OCI-LY1 (cell line): ENCODE results near the gene OSBPL3.

Experiments used
- CTCF ChIP-seq: fragments of 200-600 bp; sonication (generic), shearing (Covaris generic); IDR thresholded peaks from 2 replicates; pipeline ENCODE4 v1.5.1; 2017; ENCODE audit warnings: mild to moderate bottlenecking, antibody characterized with exemption, low read length, moderate library complexity, mixed read lengths
- EZH2 ChIP-seq: fragments of 200-600 bp; sonication (generic), shearing (Covaris generic); IDR thresholded peaks from 2 replicates; pipeline ENCODE4 v1.8.0; 2017; ENCODE audit warnings: borderline replicate concordance, mixed run types, mild to moderate bottlenecking, antibody characterized with exemption, low read length, moderate library complexity, mixed read lengths

DNA sequence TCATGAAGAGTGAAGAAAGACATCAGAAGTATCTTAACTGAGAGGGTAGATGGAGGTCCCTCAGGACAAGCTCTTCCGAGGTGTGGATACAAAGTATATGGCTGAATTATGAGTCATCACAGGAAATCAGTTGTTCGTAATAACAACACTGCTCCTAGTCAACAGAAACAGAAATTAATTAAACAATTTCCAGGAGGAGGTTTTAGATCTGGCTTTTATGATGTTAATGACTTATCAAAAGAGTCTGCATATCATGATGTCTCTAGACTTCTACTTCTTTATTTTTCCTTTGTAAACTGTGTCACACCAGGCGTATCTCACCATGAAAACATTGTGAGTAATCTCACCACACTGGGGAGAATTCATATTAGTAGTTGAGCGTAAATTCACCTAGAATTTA, 31.2 kb downstream of the OSBPL3 start:
- TF ChIP-seq CTCF (no peak), EZH2 (no peak)
